ENCODE results near the gene CTAGE8.
"Not testable (repeated sequence)": the region's sequence is repeated elsewhere in the genome, so short reads cannot be mapped to it uniquely, and the experiment has no call there.

Gene CTAGE8

GRCh38 chr7:144269188-144269587, at the start of gene CTAGE8:
Gene CTAGE8 (minus strand): TSS chr7:144269288. CDS start chr7:144269250, 38 bp downstream.
- DNase-seq, result not testable (repeated sequence)

GRCh38 chr7:144317537-144317936, 48.4 kb upstream of the CTAGE8 start:
- not testable (repeated sequence) for DNase-seq

- DNase-seq, result not testable (repeated sequence)
Observed at GRCh38 chr7:144311872-144312469, 42.9 kb upstream of the CTAGE8 start, which contains the start of gene OR2A1. Gene OR2A1 (plus strand): TSS chr7:144312419. CDS start chr7:144318125, 5,706 bp downstream.

GRCh38 chr7:144311218-144311617, 42.1 kb upstream of the CTAGE8 start:
- not testable (repeated sequence) for DNase-seq

- DNase-seq, result not testable (repeated sequence)
Observed at GRCh38 chr7:144309702-144310101, 40.6 kb upstream of the CTAGE8 start.

- not testable (repeated sequence) for DNase-seq
Observed at GRCh38 chr7:144305156-144305555, 36.1 kb upstream of the CTAGE8 start.

GRCh38 chr7:144303607-144304006, 34.5 kb upstream of the CTAGE8 start:
- DNase-seq, result not testable (repeated sequence)

GRCh38 chr7:144302578-144303303, 33.7 kb upstream of the CTAGE8 start:
- DNase-seq, result not testable (repeated sequence)

GRCh38 chr7:144293794-144294499, 24.9 kb upstream of the CTAGE8 start:
- not testable (repeated sequence) for DNase-seq

- not testable (repeated sequence) for DNase-seq
Observed at GRCh38 chr7:144292384-144293161, 23.5 kb upstream of the CTAGE8 start.

- DNase-seq, result not testable (repeated sequence)
Observed at GRCh38 chr7:144291607-144292006, 22.5 kb upstream of the CTAGE8 start.

- DNase-seq, result not testable (repeated sequence)
Observed at GRCh38 chr7:144287171-144287784, 18.2 kb upstream of the CTAGE8 start.

GRCh38 chr7:144283716-144284115, 14.6 kb upstream of the CTAGE8 start:
- DNase-seq, result not testable (repeated sequence)

GRCh38 chr7:144282490-144282889, 13.4 kb upstream of the CTAGE8 start:
- DNase-seq, result not testable (repeated sequence)

GRCh38 chr7:144281981-144282380, 12.9 kb upstream of the CTAGE8 start:
- DNase-seq, result not testable (repeated sequence)

- DNase-seq, result not testable (repeated sequence)
Observed at GRCh38 chr7:144280010-144280409, 10.9 kb upstream of the CTAGE8 start.

- DNase-seq, result not testable (repeated sequence)
Observed at GRCh38 chr7:144275281-144275680, 6.2 kb upstream of the CTAGE8 start.

GRCh38 chr7:144264692-144265091, 4.4 kb downstream of the CTAGE8 start, which contains the start of gene OR2A7:
Gene OR2A7 (minus strand): TSS chr7:144264792. CDS start chr7:144259628, 5,164 bp downstream.
- not testable (repeated sequence) for DNase-seq

GRCh38 chr7:144262128-144262527, 7.0 kb downstream of the CTAGE8 start:
- not testable (repeated sequence) for DNase-seq

- DNase-seq, result not testable (repeated sequence)
Observed at GRCh38 chr7:144259067-144259466, 10.0 kb downstream of the CTAGE8 start.

- DNase-seq, result no peak
Observed at GRCh38 chr7:144256112-144256511, 13.0 kb downstream of the CTAGE8 start.

GRCh38 chr7:144255471-144255897, 13.6 kb downstream of the CTAGE8 start:
- DNase-seq, result no peak
